HG03108 (cell line): ENCODE data around the gene PDGFRB.

Experiments
- ATAC-seq: cut with Tn5 transposase; IDR thresholded peaks from one replicate; pipeline ENCODE4 v1.9.1; 2021; ENCODE audit warnings: moderate library complexity; ENCODE audit not compliant: unreplicated experiment

Gene PDGFRB

GRCh38 chr5:150070821-150071220, 84.8 kb downstream of the PDGFRB start:
- ATAC-seq, result no peak

DNA sequence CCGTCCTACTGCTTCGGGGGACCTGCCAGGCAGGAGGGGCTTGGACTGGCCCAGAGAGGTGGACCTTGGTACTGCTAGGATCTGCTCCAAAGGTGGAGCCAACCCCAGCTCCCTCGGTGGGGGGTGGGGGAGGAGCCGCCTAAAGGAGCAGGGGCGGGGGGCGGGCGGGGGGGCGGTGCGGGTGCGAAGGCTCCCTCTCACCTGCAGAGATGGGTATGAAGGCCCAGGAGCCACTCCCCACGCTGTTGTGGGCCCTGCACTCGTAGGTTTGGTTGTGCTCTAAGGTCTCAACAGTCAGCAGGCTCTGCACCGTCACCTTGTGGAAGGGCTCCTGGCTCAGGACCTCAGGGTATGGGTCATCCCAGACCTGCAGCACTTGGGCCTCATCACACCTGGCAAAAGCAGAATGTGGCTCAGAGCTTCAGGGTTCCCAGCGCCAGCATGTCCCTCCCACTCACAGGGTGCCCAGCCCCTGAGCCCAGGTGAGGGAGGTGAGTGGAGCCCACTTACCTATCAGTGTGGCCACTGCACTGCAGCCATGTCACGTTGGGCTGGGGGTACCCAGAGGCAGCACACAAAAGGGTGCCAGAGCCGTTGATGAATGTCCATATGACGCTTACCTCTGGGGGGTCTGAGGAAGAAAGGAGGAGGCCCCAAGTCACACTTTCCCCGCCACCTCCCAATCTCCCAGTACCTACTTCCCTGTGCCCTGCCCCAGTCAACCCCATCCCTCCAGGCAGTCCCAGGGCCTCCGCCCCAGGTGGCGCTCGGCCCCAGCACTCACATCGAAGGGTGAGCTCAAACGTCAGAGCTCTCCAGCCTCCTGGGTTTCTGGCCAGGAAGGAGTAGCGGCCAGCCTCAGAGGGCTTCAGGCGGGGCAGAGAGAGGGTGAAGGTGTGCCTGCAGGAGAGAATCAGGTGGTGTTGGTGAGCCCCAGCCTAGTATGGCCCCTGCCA, 85.7 kb downstream of the PDGFRB start:
- ATAC-seq, result no peak

DNA sequence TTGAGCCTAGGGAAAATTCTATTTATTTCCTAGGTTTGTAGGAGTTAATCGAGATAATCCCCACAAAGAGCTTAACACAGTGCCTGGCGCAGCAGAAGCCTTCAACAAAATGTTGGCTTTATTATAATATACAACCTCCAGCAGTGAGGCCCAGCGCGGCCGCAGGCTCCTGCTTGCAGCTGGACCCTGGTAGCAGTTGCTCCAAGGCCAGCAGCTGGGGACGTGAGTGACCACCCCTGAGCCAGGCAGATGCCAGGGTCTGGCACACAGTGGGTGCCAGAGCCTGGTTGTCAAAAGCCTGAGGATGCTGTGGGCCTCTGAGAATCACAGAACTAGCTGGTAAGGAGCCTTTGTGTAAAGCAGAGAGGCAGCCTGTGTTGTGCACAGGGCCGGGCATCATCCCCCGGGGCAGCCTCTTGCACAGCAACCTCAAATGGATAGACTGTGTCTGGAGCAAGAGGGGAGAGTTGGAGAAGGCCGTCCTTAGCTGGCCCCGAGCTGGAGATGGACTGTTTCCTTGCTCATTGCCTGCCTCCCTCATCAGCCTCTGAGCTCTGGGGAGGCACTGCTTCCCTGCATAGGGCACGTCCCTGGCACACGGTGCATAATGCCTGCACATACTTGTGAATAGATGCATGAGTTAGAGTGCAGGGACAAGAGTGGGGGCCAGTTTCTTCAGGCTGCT, 86.5 kb downstream of the PDGFRB start:
- ATAC-seq, result no peak

GRCh38 chr5:150068472-150068871, 87.2 kb downstream of the PDGFRB start:
- ATAC-seq, result no peak

GRCh38 chr5:150068071-150068470, 87.6 kb downstream of the PDGFRB start:
- ATAC-seq, result no peak

DNA sequence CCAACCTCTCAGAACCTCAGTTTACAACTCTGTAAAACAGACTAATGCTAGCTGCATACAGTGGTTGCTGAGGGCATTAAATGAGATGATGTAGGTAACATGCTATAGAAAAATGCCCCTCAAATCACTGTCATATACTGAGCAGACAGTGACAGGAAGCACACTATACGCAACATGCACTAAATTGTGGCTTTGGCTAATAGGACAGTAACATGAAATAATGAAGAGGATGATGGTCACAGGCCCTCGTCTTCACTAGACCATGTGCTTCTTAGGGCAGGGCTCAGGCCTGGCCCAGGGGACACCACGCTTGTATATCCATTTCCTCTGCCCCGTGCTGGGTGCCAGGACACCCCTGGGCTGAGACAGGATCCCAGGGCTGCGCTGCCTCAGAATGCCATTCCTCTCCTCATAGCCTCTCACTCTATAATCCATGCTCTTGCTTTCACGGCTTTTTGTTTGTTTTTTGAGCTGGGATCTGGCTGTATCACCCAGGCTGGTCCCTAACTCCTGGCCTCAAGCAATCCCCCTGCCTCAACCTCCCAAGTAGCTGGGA, 88.2 kb downstream of the PDGFRB start:
- peak; percentile 6 for ATAC-seq

DNA sequence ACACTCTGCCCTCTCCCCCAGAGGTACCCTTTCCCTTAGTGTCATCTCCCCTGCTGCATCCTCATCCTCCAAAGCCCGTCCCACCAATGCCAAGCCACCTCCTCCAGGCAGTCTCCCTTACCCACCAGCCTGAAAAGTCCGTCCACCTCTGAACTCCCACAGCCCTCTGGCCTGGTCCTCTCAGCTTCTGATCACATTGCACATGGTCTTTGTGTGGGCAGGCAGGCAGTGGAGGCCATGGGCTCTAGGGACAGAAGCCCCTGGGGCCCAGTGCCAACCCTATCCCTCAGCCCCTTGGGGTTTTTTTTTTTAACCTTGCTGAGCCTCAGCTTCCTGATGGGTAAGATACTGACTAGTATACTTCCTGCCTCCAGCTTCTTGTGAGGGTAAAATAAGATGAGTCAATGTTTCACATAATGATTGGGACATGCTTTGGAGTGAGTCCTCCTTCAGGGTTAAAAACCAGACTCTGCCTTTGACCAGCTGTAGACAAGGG, 88.7 kb downstream of the PDGFRB start:
- ATAC-seq, result peak; percentile 56

- no peak for ATAC-seq
Observed at GRCh38 chr5:150066436-150066835, 89.2 kb downstream of the PDGFRB start.

GRCh38 chr5:150065886-150066285, 89.8 kb downstream of the PDGFRB start:
- ATAC-seq, result no peak

DNA sequence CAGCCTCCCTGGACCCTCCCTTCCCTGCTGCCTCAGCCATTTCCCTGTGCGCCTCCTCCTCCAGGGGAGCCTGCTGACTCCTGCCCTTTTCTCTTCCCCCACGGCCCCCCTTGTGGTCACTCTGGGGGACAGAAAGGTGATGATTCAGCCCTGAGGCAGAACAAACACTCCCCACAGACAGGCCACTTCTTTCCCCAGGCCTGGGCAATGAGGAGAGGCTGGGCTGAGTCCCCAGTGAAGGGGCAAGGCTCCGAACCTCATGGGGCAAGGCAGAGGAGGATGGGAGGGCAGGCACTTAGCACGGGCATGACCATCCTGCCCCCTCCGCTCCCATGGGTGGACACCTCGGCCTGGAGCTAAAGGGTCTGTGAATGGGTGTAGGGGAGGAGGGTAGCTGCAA, 90.3 kb downstream of the PDGFRB start:
- ATAC-seq, result no peak

- ATAC-seq, result no peak
Observed at GRCh38 chr5:150064681-150065220, 90.9 kb downstream of the PDGFRB start.
